ENCODE results near the gene INCA1. TPM values are rescaled to one million over a fixed set of nuclear protein-coding genes. Genes with fewer than 3 reads are reported as not detected.

Gene INCA1
- total RNA-seq, 1 donor from 2014 or later = 0.62 TPM

DNA sequence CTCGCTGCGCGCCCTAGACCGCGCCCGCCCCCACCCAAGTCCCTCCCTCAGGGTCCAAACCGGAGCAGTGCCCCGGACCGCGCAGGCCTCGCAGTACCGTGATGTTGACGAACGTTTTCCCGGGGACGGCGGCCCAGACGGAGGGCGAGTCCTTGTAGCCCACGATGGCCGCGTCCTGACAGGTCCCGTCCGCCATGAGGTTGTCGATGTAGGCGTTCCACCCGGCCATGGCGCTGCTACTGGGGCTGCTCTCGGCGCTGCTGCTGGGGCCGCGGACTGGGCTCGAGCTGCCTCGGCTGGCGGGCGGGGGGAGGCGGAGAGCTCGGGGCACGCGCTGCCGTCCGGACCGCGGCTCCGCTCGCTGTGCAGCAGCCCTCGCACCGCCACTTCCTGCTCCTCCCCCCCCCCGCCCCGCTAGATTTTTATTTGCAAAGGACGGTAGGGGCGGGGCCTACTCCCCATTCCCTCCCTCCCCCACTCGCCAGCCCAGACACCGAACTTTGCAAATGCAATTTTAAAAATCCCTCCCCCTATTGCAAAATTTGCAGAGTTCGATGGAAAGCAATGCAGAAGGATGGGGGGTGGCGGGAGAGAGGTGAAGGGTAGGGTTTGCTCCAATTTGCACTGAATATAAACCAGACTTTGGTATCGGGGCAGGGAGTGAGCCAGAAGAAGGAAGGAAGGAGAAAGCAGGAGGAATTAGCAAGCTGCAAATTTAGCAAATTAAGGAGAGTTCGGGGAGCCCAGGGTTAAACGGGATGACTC, 49.0 kb downstream of the INCA1 start, which contains the start of gene PFN1:
Gene PFN1 (minus strand): TSS at position 365 of the 765 bp plus-strand sequence. CDS start 136 bp downstream, at position 229.
- DNase-seq = peak; percentile 96

DNA sequence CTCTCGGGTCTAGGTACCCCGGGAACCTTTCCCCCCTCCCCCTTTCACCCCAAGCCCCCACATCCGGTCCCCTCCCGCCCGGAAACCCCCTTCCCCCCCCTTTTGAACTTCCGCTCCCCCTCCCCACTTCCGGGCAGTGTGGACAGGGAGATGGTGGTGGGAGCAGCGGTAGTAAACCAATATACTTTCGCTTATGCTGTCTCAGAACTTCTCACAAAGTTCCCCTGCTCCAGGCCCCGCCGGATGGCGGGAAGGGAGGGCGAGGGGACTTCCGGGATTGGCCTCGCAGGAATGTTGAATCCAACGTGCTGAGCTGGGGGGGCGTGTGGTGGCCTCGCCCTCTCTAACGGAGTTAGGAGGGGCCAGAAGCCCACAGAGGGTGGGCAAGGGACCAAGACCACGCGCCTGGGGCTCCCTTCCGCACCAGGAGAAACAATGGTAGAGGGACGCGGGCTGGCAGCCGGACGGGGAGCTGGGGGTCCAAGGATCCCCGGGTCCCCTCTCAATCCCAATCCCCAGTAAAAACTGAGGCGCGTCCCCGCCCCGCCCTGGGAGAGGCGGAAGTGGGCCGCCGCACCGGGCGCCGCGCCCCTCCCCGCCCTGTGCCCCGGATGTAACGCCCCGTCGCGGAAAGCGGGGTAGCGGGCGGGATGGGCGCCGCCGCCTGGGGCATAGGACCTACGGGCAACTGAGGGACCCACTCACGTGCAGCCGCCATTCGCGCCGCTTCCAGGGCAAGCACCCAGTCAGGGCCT, 49.7 kb downstream of the INCA1 start:
- peak; percentile 79 for DNase-seq

DNA sequence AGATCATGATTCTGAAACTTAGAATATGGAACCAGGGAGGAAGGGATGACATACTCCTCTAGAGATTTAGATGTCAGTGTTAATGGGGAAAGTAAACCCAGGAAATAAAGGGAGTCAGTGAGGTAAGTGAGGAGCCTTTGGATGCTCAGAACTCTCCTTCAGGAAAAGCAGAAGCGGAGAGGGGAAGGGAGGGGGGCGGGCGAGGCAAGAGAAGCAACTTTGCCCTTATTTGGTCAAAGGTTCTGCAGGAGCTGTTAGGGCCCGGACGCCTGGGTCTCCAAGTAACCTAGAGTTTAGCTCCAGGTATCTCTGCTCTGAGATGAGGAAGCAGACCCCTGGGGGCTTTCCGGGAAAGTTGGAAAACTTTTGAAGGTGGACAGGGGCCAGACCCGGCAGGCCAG, 50.3 kb downstream of the INCA1 start:
- no peak for DNase-seq

DNA sequence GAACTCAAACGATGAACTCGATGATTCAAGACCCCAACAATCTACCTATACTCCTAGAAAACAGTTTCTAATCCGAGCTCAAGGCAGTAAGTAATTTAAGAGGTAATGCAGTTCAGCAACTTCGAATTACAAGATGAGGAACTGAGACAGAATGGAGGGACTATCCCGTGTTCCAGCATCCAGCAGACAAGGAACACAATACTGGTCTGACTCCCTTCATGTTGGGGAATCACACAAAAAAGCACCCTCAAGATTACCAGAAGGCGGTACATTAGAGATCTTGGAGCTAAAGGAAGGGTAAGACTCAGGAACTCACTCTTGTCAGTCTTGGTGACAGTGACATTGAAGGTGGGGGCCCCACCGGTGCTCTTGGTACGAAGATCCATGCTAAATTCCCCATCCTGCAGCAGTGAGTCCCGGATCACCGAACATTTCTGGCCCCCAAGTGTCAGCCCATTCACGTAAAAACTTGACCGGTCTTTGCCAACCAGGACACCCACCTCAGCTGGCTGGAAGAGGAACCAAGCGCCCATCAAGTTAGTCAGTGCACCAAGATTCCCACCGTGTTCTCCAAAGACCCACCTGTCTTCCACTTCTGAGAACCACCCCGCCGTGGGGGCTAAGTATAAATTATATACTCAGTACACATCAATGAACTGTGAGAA, 50.9 kb downstream of the INCA1 start:
- DNase-seq = no peak

DNA sequence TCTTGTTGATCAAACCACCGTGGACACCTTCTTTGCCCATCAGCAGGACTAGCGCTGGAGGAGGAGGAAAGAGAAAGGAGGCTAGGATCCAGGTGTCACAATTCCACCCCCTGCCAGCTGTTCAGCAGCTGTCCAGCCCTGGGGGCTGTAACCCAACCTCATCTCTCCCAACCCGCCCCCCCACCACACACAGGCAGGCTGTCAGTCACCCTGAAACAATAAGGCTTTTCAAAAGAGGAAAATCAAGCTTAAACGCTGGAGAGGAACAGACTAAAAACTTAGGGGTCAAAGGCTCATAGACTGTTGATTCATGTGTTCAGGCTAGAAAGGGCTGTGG, 51.4 kb downstream of the INCA1 start:
- DNase-seq = peak; percentile 70

DNA sequence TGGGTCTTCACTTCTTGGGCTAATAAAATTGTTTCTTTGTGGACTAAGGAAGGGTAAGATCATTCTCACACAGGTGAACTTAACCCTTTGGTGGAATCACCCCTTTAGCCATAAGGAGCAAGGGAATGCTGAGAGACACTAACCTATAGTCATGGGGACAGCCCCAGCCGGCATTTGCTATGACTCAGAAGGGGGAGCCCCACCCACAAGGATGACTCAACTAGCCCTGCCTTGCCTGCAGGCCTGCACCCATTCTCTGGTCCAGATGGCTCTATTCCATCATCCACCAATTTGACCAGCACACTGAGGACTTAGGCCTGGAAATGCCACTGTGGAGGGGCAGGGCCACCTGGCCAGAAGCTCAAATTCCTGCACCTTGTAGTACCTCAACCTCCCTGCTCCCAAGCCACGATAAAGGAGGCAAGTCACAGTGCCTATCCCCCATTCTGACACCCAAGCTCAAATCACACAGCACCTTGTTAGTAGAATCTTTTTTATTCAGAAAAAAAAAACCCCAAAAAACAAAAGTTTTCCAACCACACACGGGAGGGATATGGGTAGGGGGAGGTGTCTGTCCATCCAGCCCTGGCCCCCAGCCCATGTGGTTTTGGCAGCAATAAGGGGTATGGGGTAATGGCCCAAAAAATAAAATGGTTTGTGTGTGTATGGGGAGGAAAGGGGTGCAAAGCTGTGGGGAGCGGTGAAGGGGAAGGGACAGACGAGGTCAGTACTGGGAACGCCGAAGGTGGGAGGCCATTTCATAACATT, 52.0 kb downstream of the INCA1 start:
- DNase-seq = peak; percentile 53

DNA sequence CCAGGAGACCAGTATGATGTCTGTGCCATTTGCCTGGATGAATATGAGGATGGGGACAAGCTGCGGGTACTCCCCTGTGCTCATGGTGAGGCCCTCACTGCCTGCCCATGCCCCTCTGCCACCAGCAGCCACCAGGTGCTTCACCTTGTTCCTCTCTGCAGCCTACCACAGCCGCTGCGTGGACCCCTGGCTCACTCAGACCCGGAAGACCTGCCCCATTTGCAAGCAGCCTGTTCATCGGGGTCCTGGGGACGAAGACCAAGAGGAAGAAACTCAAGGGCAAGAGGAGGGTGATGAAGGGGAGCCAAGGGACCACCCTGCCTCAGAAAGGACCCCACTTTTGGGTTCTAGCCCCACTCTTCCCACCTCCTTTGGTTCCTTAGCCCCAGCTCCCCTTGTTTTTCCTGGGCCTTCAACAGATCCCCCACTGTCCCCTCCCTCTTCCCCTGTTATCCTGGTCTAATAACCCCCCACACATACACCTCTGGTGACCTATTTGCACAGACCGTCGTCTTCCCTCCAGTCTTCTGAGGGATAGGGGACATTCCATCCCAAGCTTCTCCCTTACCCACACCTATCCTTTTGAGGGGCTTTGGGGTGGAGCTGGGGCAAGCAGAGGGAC, 52.7 kb downstream of the INCA1 start:
- no peak for DNase-seq

DNA sequence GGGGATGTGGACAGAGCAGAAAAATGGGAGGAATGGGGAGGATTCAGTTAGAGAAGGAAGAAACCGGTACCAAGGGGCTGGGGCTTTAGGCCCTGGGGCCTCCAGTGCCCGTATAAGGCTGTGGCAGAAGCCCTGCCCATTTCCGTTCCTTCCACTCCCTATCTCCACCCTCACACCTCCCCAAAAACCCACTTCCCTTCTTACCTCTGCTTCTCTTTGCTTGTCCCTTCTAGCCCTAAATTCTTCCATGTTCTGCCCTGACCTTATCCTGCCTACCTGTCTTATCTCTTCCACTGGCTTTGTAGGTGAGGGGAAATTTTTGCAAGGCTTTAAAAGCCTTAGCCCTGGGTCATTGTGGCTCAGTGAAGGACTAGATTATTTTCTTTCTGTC, 53.2 kb downstream of the INCA1 start:
- no peak for DNase-seq

DNA sequence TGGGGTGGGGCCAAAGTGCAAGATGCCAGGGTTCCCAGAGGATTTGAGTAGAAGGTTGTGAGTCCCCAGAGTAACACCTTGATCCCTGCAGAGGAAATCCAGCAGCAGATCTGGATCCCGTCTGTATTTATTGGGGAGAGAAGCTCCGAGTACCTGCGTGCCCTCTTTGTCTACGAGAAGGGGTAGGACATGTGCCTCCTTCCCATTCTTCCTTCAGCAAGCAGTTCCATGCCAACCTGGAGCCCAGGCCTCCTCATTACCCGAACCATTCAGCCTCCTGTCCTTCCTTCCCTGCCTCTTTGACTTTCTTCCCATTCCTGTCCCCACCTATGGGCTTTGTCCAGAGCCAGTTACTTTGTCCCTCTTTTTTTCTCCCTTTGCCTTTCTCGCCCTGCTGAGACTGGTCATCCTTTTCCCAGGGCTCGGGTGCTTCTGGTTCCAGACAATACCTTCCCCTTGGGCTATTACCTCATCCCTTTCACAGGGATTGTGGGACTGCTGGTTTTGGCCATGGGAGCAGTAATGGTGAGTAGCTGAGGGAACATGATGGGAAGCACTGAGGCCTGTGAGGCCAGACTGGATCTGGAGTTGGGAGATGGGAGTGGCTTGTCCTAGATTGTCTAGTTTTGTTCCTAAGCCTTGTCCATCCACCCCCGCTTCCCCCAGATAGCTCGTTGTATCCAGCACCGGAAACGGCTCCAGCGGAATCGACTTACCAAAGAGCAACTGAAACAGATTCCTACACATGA, 54.4 kb downstream of the INCA1 start:
- DNase-seq = no peak

DNA sequence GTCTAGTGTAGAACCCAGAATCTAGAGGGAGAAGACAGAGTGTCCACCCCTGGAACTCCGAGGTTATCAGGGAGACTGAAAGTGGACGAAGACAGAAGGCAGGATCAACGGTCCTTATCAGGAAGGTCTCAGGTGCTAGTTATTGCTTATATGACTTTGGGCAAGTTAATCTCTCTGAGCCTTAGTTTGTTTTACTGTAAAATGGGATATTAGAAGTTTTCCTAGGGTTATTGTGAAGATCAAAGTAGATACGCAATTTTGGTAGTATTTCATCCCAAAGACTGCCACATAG, 56.1 kb downstream of the INCA1 start:
- no peak for DNase-seq

DNA sequence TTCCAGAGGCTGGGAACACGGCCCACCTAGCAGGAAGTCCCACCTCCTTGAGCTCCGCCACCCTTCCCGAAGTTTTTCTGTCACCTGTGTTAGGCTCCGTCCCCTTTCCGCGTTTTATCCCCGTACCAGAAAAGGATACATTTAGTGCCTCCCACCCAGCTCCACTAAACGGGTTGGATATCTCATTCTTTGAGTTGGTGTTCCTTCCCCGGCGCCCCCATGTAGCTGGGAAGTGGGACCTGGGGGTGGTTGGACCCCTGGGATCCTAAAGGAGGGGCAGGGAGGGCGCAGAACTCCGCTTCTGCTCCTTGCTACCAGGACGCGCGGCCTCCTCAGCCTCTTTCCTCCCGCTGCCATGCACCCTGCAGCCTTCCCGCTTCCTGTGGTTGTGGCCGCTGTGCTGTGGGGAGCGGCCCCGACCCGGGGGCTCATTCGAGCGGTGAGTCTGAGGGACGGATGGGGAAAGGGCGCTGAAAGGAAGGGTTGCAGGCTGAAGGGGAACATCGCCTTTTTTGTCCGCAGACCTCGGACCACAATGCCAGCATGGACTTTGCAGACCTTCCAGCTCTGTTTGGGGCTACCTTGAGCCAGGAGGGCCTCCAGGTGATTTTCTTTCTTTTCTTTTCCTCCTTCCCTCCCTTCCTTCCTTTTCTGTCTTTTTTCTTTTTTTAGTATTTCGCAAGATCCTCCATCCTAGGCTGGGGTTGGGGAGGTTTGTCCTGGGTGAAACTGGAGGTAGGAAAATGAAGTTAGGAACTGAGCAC, 56.6 kb downstream of the INCA1 start:
- no peak for DNase-seq

DNA sequence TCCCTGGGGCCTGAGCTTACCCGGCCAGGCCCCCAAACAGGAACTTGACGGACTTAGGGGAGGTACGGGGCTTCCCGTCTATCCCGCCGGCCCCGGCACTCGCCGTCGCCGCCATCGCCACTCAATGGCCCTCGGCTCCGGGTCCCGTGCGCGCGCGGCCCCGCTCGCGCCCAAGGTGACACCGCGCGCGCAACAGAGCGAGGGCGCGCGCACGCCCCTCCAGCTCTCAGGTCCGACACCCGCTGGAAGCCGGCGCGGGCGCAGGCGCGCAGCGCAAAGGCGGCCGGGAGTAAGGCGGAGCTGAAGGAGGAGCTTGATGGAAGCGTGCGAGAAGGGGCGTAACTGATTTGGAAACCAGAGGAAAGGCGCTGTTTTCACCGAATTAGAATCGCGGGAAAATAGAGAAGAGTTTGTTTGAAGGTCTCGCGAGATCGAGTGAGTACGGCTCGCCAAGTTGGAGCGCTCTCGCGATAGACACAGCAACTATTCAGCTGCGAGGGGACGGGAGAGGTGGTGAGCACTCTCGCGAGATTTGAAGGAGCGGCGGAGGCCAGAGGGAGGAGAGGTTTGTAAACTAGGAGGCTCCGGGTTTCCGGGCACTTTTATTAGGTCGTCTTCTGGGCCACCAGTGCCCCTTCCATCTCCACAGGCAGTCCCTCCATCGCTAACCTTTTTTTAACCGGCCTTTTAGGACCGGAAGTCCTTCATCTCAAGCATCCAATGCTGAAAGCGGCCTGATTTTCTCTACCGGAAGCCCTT, 57.3 kb downstream of the INCA1 start, which contains the start of the genes RNF167 and SLC25A11:
Gene RNF167 (plus strand): TSS at position 473 of the 759 bp plus-strand sequence. CDS start 642 bp downstream, outside the sequence.
Gene SLC25A11 (minus strand): TSS at position 251 of the 759 bp plus-strand sequence. CDS start 136 bp downstream, at position 115.
- DNase-seq = peak; percentile 100

DNA sequence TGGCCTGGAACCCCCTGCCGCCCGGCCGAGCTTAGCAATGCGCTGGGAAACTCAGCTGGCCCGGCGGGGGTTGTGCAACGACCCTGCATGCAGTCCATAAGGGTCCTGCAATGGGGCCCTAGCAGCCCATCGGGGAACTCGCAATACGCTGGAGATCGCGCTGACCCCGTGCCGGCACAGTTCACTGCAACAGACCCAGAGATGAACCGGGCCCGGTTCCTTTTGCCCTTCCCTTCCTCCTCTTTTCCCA, 57.9 kb downstream of the INCA1 start:
- DNase-seq = no peak

DNA sequence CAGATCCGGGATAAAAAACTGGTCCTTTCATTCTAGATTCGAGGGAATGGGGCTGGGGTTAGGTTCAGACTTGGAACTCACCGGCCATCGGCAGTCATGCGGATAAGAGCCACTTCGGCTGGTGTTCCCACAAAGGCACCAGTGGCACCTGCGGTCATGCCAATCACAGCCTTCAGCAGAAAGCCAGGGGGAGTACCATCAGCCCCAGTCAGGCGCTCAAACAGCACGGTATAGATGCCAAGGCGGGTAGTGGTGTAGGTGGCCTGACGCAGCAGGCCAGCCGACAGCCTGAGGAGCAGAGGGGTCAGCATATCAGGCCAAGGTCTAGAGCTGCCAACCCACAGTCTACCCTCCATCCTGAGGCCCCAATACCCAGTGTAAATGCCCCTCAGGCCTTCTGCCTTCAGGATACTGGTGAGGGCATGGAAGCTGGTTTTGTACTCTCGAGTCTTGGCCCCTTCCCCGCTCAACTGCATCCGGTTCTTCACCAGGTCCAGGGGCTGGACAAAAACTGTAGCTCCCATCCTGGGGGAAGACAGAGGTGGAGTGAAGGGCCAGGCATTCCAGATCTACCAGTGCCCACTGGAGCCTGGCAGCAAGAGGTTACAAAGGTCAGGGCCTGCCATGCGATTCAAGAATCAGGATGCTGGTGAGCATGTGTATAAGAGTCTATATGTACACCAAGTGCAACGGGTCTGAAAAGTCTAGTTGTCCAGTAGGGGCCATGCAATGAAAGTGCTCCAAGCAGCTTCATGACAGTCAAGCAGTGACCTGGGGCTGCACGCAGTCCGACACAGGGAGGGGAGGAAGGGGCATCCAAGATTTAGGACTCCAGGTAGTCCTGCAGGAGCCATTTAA, 58.4 kb downstream of the INCA1 start:
- no peak for DNase-seq
